GM18951 (cell line): ENCODE measurements around the gene ABR.

Source experiments
- POLR2A ChIP-seq: IDR thresholded peaks from 4 replicates; pipeline ENCODE4 v1.6.1; 2011; ENCODE audit warnings: mild to moderate bottlenecking; ENCODE audit not compliant: insufficient read length, insufficient read depth; ENCODE audit errors: extremely low read depth
- in situ Hi-C: fragments of 300-500 bp; cut with MboI; formaldehyde crosslinking; loops from one replicate; pipeline ENCODE4 v1.12.0; 2022; ENCODE audit warnings: low sequenced_read_pairs, mixed read lengths, inconsistent platforms; ENCODE audit not compliant: unreplicated experiment

Gene ABR

GRCh38 chr17:1018547-1018946, 161.2 kb downstream of the ABR start:
- in situ Hi-C loops = no loop called here
- no peak for TF ChIP-seq POLR2A

GRCh38 chr17:1013729-1014090, 166.1 kb downstream of the ABR start:
- in situ Hi-C loops = no loop called here
- TF ChIP-seq POLR2A = no peak

GRCh38 chr17:1012823-1013728, 166.7 kb downstream of the ABR start:
- in situ Hi-C loops = no loop called here
- no peak for TF ChIP-seq POLR2A

GRCh38 chr17:1011760-1012735, 167.7 kb downstream of the ABR start:
- in situ Hi-C loops = no loop called here

GRCh38 chr17:1011138-1011537, 168.6 kb downstream of the ABR start:
- no peak for TF ChIP-seq POLR2A
- in situ Hi-C loops = no loop called here

More at GRCh38 chr17:1011760-1012735, 167.7 kb downstream of the ABR start:
- TF ChIP-seq POLR2A = no peak

GRCh38 chr17:1010586-1010985, 169.2 kb downstream of the ABR start:
- in situ Hi-C loops = no loop called here
- TF ChIP-seq POLR2A = no peak

GRCh38 chr17:1010086-1010450, 169.7 kb downstream of the ABR start:
- no peak for TF ChIP-seq POLR2A
- in situ Hi-C loops = no loop called here

- in situ Hi-C loops = no loop called here
- no peak for TF ChIP-seq POLR2A
These were observed 170.3 kb downstream of the ABR start for GRCh38 chr17:1009229-1010085.

- no peak for TF ChIP-seq POLR2A
- in situ Hi-C loops = no loop called here
These were observed 171.6 kb downstream of the ABR start for GRCh38 chr17:1008008-1008761.

- in situ Hi-C loops = no loop called here
- TF ChIP-seq POLR2A = no peak
These were observed 172.3 kb downstream of the ABR start for GRCh38 chr17:1007310-1008007.

- no peak for TF ChIP-seq POLR2A
- in situ Hi-C loops = no loop called here
These were observed 173.7 kb downstream of the ABR start for GRCh38 chr17:1006054-1006453.
